HFFc6 (cell line): ENCODE data around the gene PPP1R3D. TPM values are rescaled to one million over a fixed set of nuclear protein-coding genes. Genes with fewer than 3 reads are reported as not detected.

Source experiments
- DNase-seq: peaks from one replicate; pipeline ENCODE4 v3.0.0-alpha.2; 2018
- H3K27ac Mint-ChIP-seq: 2 replicates; pipeline ENCODE4 v1.8.0; 2020; ENCODE audit warnings: mild to moderate bottlenecking, mixed read lengths
- H3K27me3 Mint-ChIP-seq: 2 replicates; pipeline ENCODE4 v1.8.0; 2021; ENCODE audit warnings: mild to moderate bottlenecking, moderate library complexity, mixed read lengths; ENCODE audit not compliant: insufficient read depth
- H3K36me3 Mint-ChIP-seq: 2 replicates; pipeline ENCODE4 v1.8.0; 2021; ENCODE audit warnings: low read depth, mixed read lengths
- H3K4me1 Mint-ChIP-seq: 2 replicates; pipeline ENCODE4 v1.8.0; 2020; ENCODE audit warnings: low read depth, mixed read lengths
- H3K4me3 Mint-ChIP-seq: 2 replicates; pipeline ENCODE4 v1.8.0; 2020; ENCODE audit warnings: mild to moderate bottlenecking, moderate library complexity, mixed read lengths
- H3K9me3 Mint-ChIP-seq: 2 replicates; pipeline ENCODE4 v1.8.0; 2020; ENCODE audit warnings: mild to moderate bottlenecking, mixed read lengths
- CTCF ChIP-seq: fragments of 200-600 bp; sonication (generic); IDR thresholded peaks from 2 replicates; pipeline ENCODE4 v1.5.0; 2021; ENCODE audit warnings: antibody characterized with exemption, mild to moderate bottlenecking
- total RNA-seq, 6 experiments: library from RNA; stranded (reverse); fragmentation: NEBNext Ultra II Directional; extraction: Animal tissue kit (Norgen Biotek cat#: 25700); gene quantifications; 2 replicates in 1 of 6; 3 replicates in 5 of 6; pipeline ENCODE4 v1.2.3, GENCODE V29; 2021

PPP1R3D gene
- total RNA-seq, 6 experiments from 2014 or later = 5.6 to 6.8 (median 6.2) TPM

DNA sequence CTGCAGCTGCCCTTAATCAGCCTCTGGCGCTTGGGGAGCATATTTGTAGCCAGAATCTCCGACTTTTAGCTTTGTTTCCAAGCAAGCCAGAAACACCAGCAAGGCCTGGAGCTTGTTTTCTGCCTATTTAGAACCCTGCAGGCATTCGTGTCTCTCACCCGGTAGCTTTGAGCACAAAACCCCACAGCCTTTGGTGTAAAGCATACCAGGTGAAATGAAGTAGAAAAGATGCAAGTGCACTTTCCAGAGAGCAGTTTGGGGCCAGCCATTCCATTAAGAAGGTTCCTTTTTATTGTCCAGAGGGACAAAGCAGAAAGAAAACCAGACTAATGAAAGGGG is 820 bp upstream of the PPP1R3D start:
- no peak for TF ChIP-seq CTCF
- Mint-ChIP-seq H3K27me3 (0 out of 2 replicates have a peak, but pooled peaks cover 2% of the 10 kb centered on the region), H3K27ac (peak overlapping the region; percentile 100), H3K9me3 (peaks cover 7% of the 10 kb centered on the region; the same call in 1 of the 2 replicates), H3K4me1 (peaks cover 53% of the 10 kb centered on the region), H3K4me3 (peak overlapping the region; percentile 100), H3K36me3 (peaks cover 21% of the 10 kb centered on the region)
- no peak for DNase-seq

DNA sequence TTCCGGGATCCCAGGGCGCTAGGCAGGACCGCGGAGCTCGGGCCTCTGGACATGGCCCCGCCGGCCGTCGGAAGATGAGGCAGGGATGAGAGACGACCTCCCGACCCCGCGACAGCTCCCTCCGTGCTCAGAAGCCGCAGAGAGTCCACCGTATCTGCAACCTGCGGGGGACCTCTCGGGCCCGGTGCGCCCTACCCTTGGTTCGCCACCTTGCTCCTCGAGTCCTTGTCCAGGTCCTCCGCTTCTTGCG is 301 bp downstream of the PPP1R3D start:
- no peak for TF ChIP-seq CTCF
- Mint-ChIP-seq H3K27me3 (0 out of 2 replicates have a peak, but pooled peaks cover 2% of the 10 kb centered on the region), H3K9me3 (peaks cover 7% of the 10 kb centered on the region; the same call in 1 of the 2 replicates), H3K27ac (peak overlapping the region; percentile 91), H3K4me3 (peak overlapping the region; percentile 94), H3K36me3 (peaks cover 20% of the 10 kb centered on the region), H3K4me1 (peaks cover 47% of the 10 kb centered on the region)
- no peak for DNase-seq

DNA sequence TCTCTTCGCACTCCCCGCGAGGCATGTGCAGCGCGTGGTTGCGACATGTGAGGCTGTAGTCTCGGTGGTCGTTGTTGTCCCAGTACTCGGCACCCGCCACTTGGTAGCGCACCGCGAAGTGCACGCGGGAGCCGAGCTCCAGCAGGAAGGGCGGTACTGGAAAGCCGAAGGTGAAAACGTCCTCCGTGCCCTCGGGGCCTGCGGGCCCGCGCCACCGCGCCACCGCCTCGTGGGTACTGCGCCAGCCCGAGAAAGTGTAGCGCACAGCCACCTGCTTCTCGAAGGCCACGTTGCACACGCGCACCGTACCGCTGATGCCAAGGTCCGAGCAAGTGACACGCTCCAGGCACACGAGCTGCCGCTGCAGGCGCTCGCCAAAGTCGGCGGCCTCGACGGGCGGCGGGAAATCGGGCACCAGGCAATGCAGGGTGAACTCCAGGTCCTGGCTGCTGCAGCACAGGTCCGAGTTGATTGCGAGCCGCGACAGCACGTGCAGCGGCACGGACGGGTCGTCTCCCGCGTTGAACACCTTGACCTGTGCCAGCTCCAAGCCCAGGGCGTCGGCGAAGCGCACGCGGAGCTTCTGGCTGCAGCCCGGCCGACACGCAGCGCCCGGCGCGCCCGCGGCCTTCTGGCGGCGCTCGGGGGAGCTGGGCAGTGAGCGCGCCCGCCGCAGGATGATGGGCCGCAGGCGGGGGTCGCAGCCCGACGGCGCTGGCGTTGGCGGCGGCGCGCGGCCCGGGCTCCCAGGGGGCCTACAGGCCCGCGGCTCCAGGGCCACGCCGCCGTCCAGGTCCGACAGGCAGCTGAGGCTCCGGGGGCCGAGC is 840 bp downstream of the PPP1R3D start:
- 0 out of 2 replicates have a peak, but pooled peaks cover 2% of the 10 kb centered on the region for H3K27me3 Mint-ChIP-seq
- peak overlapping the region; percentile 91 for H3K27ac Mint-ChIP-seq
- peaks cover 47% of the 10 kb centered on the region for H3K4me1 Mint-ChIP-seq
- TF ChIP-seq CTCF = no peak
- DNase-seq = no peak
- H3K36me3 Mint-ChIP-seq = peaks cover 15% of the 10 kb centered on the region
- peaks cover 7% of the 10 kb centered on the region; the same call in 1 of the 2 replicates for H3K9me3 Mint-ChIP-seq
- peak overlapping the region; percentile 94 for H3K4me3 Mint-ChIP-seq

GRCh38 chr20:59938696-59939051 is 1.4 kb downstream of the PPP1R3D start:
- 0 out of 2 replicates have a peak, but pooled peaks cover 2% of the 10 kb centered on the region for H3K27me3 Mint-ChIP-seq
- peak overlapping the region; percentile 91 for H3K4me3 Mint-ChIP-seq
- peaks cover 47% of the 10 kb centered on the region for H3K4me1 Mint-ChIP-seq
- peak overlapping the region; percentile 91 for H3K27ac Mint-ChIP-seq
- H3K9me3 Mint-ChIP-seq = peaks cover 7% of the 10 kb centered on the region; the same call in 1 of the 2 replicates
- peaks cover 12% of the 10 kb centered on the region for H3K36me3 Mint-ChIP-seq
- TF ChIP-seq CTCF = no peak
- peak; percentile 53 for DNase-seq

DNA sequence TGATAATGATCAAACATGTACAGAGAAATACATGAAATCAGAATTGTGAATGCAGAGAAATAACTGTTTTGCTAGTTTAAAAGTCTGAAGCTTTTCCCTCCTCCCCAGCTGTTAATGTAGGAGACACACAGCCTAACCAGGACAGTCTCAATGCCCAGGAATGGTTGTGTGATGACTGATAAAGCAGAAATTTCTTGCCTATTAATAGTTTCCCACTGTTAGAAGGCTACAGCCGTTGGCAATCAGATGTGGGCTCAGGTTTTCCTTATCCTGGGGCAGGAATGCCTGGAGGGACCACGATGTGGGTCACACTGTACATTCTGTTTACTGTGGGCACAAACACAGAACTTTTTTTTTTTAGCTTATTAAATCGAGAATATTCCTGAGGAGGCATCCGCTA is 1.9 kb downstream of the PPP1R3D start:
- Mint-ChIP-seq H3K4me1 (peaks cover 47% of the 10 kb centered on the region), H3K36me3 (peaks cover 12% of the 10 kb centered on the region), H3K27ac (peak overlapping the region; percentile 91), H3K9me3 (peaks cover 7% of the 10 kb centered on the region; the same call in 1 of the 2 replicates), H3K27me3 (0 out of 2 replicates have a peak, but pooled peaks cover 2% of the 10 kb centered on the region), H3K4me3 (peak overlapping the region; percentile 91)
- TF ChIP-seq CTCF = no peak
- peak; percentile 83 for DNase-seq
